Sigmoid colon (tissue), 7 donors: Measurements from ENCODE around the gene ZNF532. TPM values are rescaled to one million over a fixed set of nuclear protein-coding genes. Genes with fewer than 3 reads are reported as not detected.

Experiments used
- DNase-seq: peaks from one replicate; pipeline ENCODE4 v3.0.0-alpha.2; 2019
- H3K27ac ChIP-seq, 4 donors: fragments of 200-600 bp; sonication (generic); one replicate each; pipeline ENCODE4 v1.5.1; 2016 to 2019; ENCODE audit warnings: mild to moderate bottlenecking in 1 of 4
- H3K27me3 ChIP-seq, 3 donors: fragments of 200-600 bp; sonication (generic); one replicate each; pipeline ENCODE4 v1.5.1; 2019; ENCODE audit warnings: mild to moderate bottlenecking in 1 of 3
- H3K36me3 ChIP-seq, 4 donors: fragments of 200-600 bp; sonication (generic); one replicate each; pipeline ENCODE4 v1.5.1; 2016 to 2019
- H3K4me1 ChIP-seq, 4 donors: fragments of 200-600 bp; sonication (generic); one replicate each; pipeline ENCODE4 v1.5.1; 2017 to 2019
- H3K4me3 ChIP-seq, 4 donors: fragments of 200-600 bp; sonication (generic); one replicate each; pipeline ENCODE4 v1.5.1; 2017 to 2019; ENCODE audit warnings: mild to moderate bottlenecking in 2 of 4, moderate library complexity in 1 of 4
- H3K9me3 ChIP-seq, 4 donors: fragments of 200-600 bp in 3 of 4; sonication (generic) in 3 of 4; one replicate each; pipeline versions ENCODE4 v1.5.1 to v1.6.1; 2013 to 2019
- CTCF ChIP-seq, 4 experiments: fragments of 450-650 bp in 3 of 4; fragments of 200-600 bp in 1 of 4; IDR thresholded peaks; one replicate each; pipeline ENCODE4 v1.5.1; 2016 to 2019; ENCODE audit warnings: antibody characterized with exemption in 4 of 4, mild to moderate bottlenecking in 3 of 4, moderate library complexity in 2 of 4
- EP300 ChIP-seq, 4 donors: sonication (generic); formaldehyde crosslinking; IDR thresholded peaks; one replicate each; pipeline ENCODE4 v1.6.1; 2017; ENCODE audit warnings: antibody characterized with exemption in 4 of 4
- POLR2A ChIP-seq, 2 donors: fragments of 450-650 bp; IDR thresholded peaks; one replicate each; pipeline ENCODE4 v1.6.1; 2016; ENCODE audit warnings: antibody characterized with exemption in 2 of 2, mild to moderate bottlenecking in 2 of 2, moderate library complexity in 2 of 2
- POLR2AphosphoS5 ChIP-seq, 4 donors: sonication (generic); formaldehyde crosslinking; IDR thresholded peaks; one replicate each; pipeline ENCODE4 v1.6.1; 2017; ENCODE audit warnings: antibody characterized with exemption in 4 of 4
- WGBS, 2 donors: extraction: QIAGEN DNeasy Blood & Tissue Kit; methylation state at CpG; one replicate each; pipeline ENCODE4 v1.1.7; 2013; 5-methylcytosine and 5-hydroxymethylcytosine counted together
- intact Hi-C: fragments of 100-400 bp; cut with DNase I; formaldehyde crosslinking; loops from one replicate; pipeline ENCODE4 v1.15.1; 2023
- polyA plus RNA-seq, 3 donors: library from polyadenylated mRNA; stranded (reverse); fragments of 200-250 nt; gene quantifications; one replicate each; pipeline ENCODE4 v1.2.3, GENCODE V29; 2013
- total RNA-seq, 4 donors: library from RNA; depleted of rRNA; stranded (reverse); fragments of >200 nt; gene quantifications; one replicate each; pipeline ENCODE4 v1.1.0, GENCODE V29; 2016
- donor health status: healthy with polysubstance abuse.
- donor health status: Bipolar disorder and iron deficiency.
- donor health status: healthy.

The ZNF532 gene
- total and polyA plus RNA-seq, 7 donors: 1.4 to 104 (median 71.0) TPM

DNA sequence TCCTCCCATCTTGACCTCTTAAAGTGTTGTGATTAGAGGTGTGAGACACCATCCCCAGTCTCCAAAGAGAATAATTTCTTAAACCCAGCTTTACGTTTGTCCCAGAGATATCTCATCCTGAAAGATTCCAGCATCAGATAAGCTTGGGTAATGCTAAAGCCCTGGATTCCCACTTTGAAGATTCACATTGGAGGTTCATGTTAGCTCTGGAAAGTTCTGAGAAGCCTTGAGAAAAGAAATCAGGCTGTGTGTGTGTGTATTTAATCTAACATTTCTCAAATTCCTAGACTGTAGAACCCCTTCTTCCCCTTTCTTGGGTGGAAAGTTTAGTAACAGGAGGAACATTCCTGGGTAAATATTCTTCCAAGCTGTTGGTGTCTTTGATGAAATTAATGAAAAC lies 18.0 kb downstream of the ZNF532 start:
- Histone ChIP-seq H3K36me3 (peaks cover 0 to 38% (median 3%) of the 10 kb centered on the region in 4 donors), H3K4me1 (peaks cover 0 to 38% (median 16%) of the 10 kb centered on the region in 4 donors), H3K27ac (no peak overlapping the region)

DNA sequence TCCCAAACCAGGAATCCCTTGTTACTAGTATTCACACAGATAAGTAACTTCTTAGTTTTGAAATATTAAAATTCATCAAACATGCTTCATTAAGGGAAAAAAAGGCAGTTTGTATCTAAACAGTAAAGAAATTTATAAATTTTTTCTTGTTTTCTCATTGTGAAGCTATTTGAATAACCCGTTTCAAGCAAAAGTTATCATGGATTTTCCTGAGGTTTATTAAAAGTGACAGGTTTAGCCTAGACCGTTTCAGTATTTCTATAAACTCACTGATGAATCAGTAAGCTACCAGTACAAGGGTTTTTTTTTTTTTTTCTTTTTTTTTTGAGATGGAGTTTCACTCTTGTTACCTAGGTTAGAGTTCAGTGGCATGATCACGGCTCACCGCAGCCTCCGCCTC lies 20.0 kb downstream of the ZNF532 start:
- H3K4me1 ChIP-seq: peaks cover 0 to 38% (median 16%) of the 10 kb centered on the region in 4 donors
- H3K9me3 ChIP-seq: no peaks in the 10 kb centered on the region
- intact Hi-C loops: no loop called here
- H3K27ac ChIP-seq: no peak overlapping the region
- WGBS, 2 donors: 94% methylated on average over 5 of the region's 5 CpGs
- H3K27me3 ChIP-seq: no peaks in the 10 kb centered on the region
- no peak overlapping the region for H3K4me3 ChIP-seq
- TF ChIP-seq CTCF (IDR thresholded peaks at IDR 0.05) (no peak), POLR2AphosphoS5 (IDR thresholded peaks at IDR 0.05) (no peak), POLR2A (IDR thresholded peaks at IDR 0.05) (no peak), EP300 (IDR thresholded peaks at IDR 0.05) (no peak)
- DNase-seq: no peak
- H3K36me3 ChIP-seq: peaks cover 0 to 35% (median 0%) of the 10 kb centered on the region in 4 donors

More for the DNA sequence above, 18.0 kb downstream of the ZNF532 start:
- TF ChIP-seq EP300 (IDR thresholded peaks at IDR 0.05): no peak
- no peak for TF ChIP-seq POLR2AphosphoS5 (IDR thresholded peaks at IDR 0.05)
- no peak for TF ChIP-seq POLR2A (IDR thresholded peaks at IDR 0.05)
- TF ChIP-seq CTCF (IDR thresholded peaks at IDR 0.05): no peak
- intact Hi-C loops: no loop called here
- no peaks in the 10 kb centered on the region for H3K27me3 ChIP-seq
- H3K9me3 ChIP-seq: no peaks in the 10 kb centered on the region
- H3K4me3 ChIP-seq: no peak overlapping the region
- WGBS, 2 donors: 68 to 90% methylated on average over 1 of the region's 1 CpG
- DNase-seq: no peak

DNA sequence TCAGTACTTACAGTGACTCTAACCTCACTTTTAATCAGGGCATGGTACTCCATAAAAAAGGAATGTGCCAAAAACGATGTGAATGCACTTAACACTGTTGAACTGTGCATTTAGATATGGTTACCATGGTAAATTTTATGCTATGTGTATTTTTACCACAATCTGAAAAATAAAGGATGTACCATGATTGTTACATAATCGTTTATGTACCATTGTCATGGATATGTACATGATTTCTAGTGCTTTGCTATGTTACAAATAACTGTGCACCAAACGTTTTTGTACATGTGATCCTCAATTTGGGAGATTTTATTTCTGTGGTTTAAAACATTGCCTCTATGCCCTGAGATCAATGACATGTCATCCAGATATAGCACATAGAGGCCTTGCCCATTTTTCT lies 21.8 kb downstream of the ZNF532 start:
- WGBS, 2 donors: 58 to 65% methylated on average over 3 of the region's 3 CpGs
- peaks cover 0 to 35% (median 0%) of the 10 kb centered on the region in 4 donors for H3K36me3 ChIP-seq
- no peak overlapping the region for H3K4me3 ChIP-seq
- no peaks in the 10 kb centered on the region for H3K9me3 ChIP-seq
- no peak for TF ChIP-seq POLR2AphosphoS5 (IDR thresholded peaks at IDR 0.05)
- TF ChIP-seq CTCF (IDR thresholded peaks at IDR 0.05): no peak
- TF ChIP-seq POLR2A (IDR thresholded peaks at IDR 0.05): no peak
- no peak for TF ChIP-seq EP300 (IDR thresholded peaks at IDR 0.05)
- peak overlapping the region in 3 of 4 donors; percentile 45 to 69 (median 61) for H3K27ac ChIP-seq
- H3K4me1 ChIP-seq: peaks cover 0 to 34% (median 9%) of the 10 kb centered on the region in 4 donors
- H3K27me3 ChIP-seq: no peaks in the 10 kb centered on the region
- intact Hi-C loops: no loop called here
- DNase-seq: no peak

- Histone ChIP-seq H3K27ac (peak overlapping the region; percentile 45 to 69 (median 54)), H3K36me3 (peaks cover 0 to 35% (median 0%) of the 10 kb centered on the region in 4 donors), H3K9me3 (no peaks in the 10 kb centered on the region), H3K27me3 (no peaks in the 10 kb centered on the region), H3K4me1 (peaks cover 0 to 32% (median 10%) of the 10 kb centered on the region in 4 donors), H3K4me3 (no peak overlapping the region)
- 65 to 77% methylated on average over 8 of the region's 8 CpGs for WGBS, 2 donors
- no peak for DNase-seq
- intact Hi-C loops: no loop called here
- TF ChIP-seq EP300 (IDR thresholded peaks at IDR 0.05) (no peak), POLR2AphosphoS5 (IDR thresholded peaks at IDR 0.05) (no peak), POLR2A (IDR thresholded peaks at IDR 0.05) (no peak), CTCF (IDR thresholded peaks at IDR 0.05) (no peak)
These were observed 22.4 kb downstream of the ZNF532 start for GRCh38 chr18:58886864-58887612.
